HUES6 (cell line): Measurements from ENCODE around the gene SKIDA1.

Experiments
- H3K27ac ChIP-seq: 2 replicates; pipeline ENCODE4 v1.7.0; 2013; ENCODE audit warnings: low read depth, mild to moderate bottlenecking, low read length, inconsistent platforms
- H3K27me3 ChIP-seq: 2 replicates; pipeline ENCODE4 v1.6.1; 2013; ENCODE audit warnings: low read length; ENCODE audit not compliant: control insufficient read depth, insufficient read depth
- H3K36me3 ChIP-seq: 2 replicates; pipeline ENCODE4 v1.6.1; 2013; ENCODE audit warnings: low read length; ENCODE audit not compliant: control insufficient read depth, insufficient read depth
- H3K4me1 ChIP-seq: 2 replicates; pipeline ENCODE4 v1.6.1; 2013; ENCODE audit warnings: low read length; ENCODE audit not compliant: control insufficient read depth, insufficient read depth
- H3K4me3 ChIP-seq: 2 replicates; pipeline ENCODE4 v1.5.1; 2013; ENCODE audit warnings: low read depth, low read length
- H3K9ac ChIP-seq: one replicate; pipeline ENCODE4 v1.6.1; 2013; ENCODE audit warnings: mild to moderate bottlenecking, low read length
- H3K9me3 ChIP-seq: 2 replicates; pipeline ENCODE4 v1.6.1; 2013; ENCODE audit warnings: low read depth, low read length; ENCODE audit not compliant: control insufficient read depth, insufficient read depth

The SKIDA1 gene

GRCh38 chr10:21507150-21507549 lies 18.3 kb downstream of the SKIDA1 start:
- Histone ChIP-seq H3K4me3 (peak overlapping the region; percentile 49), H3K27ac (no peak overlapping the region), H3K36me3 (no peaks in the 10 kb centered on the region), H3K27me3 (peaks cover 29% of the 10 kb centered on the region), H3K4me1 (peaks cover 62% of the 10 kb centered on the region), H3K9ac (peak overlapping the region; percentile 56), H3K9me3 (no peaks in the 10 kb centered on the region)

DNA sequence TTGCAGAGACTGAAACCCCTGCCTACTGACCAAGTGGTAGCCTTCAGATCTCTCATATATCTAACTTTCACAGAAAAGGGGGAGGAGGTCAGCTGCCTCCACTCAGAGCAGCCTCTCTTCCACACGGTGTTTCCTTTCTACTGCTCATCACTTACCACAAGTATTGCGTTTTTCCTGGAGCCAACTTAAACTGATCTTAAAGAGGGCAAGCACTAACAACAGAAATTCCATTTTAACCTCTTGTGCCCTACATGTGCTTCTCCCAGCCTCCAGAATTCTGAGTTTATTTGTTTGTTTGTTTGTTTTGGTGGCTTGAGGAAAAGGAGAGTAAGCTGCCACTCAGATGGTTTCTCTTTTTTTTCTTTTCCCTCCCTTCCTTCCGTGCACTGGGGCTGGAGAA lies 19.1 kb downstream of the SKIDA1 start:
- H3K4me3 ChIP-seq: 0 out of 2 replicates have a peak overlapping the region, but pooled peaks have one; percentile 49
- H3K27me3 ChIP-seq: peaks cover 37% of the 10 kb centered on the region
- no peaks in the 10 kb centered on the region for H3K9me3 ChIP-seq
- H3K4me1 ChIP-seq: peaks cover 62% of the 10 kb centered on the region
- no peak overlapping the region for H3K27ac ChIP-seq
- H3K36me3 ChIP-seq: no peaks in the 10 kb centered on the region
- H3K9ac ChIP-seq: no peak overlapping the region

DNA sequence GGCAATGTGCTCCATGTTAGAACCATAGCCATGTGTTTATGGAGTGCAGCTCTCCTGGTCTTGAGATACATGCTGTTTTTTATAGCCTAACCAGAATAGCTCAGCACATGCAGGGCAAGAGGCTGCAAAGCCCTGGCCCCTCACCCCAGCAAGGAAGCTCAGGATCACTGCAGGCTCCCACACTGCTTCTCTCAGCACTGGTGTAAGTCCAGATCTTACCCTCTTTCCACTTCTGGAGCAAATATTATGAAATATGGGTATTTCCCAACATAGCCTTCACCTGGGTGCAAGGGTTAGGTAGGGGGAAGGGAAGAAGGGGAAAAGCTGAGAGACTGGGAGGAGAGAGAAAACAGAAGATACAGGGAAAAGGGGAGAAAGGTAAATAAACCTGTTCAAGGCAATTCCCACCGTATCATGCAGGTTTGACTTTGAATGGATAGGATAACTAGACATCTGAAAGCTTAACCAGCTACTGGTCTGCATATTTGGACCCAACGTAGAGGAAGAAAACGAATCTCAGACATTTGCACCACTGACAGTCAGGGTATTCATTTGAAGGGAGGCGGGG lies 19.7 kb downstream of the SKIDA1 start:
- no peak overlapping the region for H3K4me3 ChIP-seq
- peaks cover 63% of the 10 kb centered on the region for H3K4me1 ChIP-seq
- H3K27me3 ChIP-seq: peaks cover 42% of the 10 kb centered on the region
- H3K9ac ChIP-seq: no peak overlapping the region
- H3K9me3 ChIP-seq: no peaks in the 10 kb centered on the region
- no peak overlapping the region for H3K27ac ChIP-seq
- H3K36me3 ChIP-seq: no peaks in the 10 kb centered on the region

DNA sequence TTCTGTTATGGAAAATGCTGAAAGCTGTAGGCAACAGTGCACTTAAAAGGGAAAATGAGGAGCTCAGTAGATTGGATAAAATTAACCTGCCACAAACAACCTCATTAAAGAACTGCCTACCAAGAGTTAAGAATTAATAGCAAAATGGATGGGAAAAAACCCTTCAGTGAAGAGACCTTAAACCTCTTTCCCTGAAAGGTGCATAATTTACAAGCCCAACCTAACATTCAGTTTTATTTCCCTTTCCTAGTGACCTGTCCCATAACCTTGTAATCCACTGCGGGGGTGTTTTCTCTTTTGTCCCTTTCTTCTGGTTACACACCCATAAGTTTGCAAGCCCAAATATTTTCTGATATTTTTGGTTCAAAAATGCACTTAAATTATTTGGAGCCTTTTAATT lies 21.9 kb downstream of the SKIDA1 start:
- peaks cover 65% of the 10 kb centered on the region for H3K27me3 ChIP-seq
- no peak overlapping the region for H3K27ac ChIP-seq

DNA sequence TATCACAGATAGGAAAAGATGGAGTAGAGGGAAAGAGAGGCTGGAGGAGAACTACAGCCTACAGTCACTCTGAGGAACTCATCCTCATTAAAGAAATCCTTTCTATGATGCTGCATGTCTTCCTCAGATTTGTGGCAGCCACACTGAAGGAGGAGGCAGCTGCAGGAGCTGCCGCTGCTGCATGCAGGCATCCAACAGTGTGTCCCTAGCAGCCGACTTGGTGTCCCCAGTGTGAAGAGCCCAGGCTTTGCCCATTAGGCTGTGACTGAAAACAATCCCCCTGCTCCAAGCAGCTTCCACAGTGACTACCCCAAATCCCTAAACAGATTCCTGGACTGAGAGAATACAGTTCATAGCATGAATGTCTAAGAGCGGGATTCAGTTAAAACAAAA lies 23.1 kb downstream of the SKIDA1 start:
- Histone ChIP-seq H3K27me3 (peaks cover 69% of the 10 kb centered on the region), H3K27ac (no peak overlapping the region), H3K36me3 (no peaks in the 10 kb centered on the region), H3K4me1 (peaks cover 71% of the 10 kb centered on the region), H3K9me3 (no peaks in the 10 kb centered on the region), H3K4me3 (no peak overlapping the region), H3K9ac (no peak overlapping the region)

More for the DNA sequence above, 21.9 kb downstream of the SKIDA1 start:
- Histone ChIP-seq H3K9ac (no peak overlapping the region), H3K4me1 (peaks cover 71% of the 10 kb centered on the region), H3K4me3 (no peak overlapping the region), H3K36me3 (no peaks in the 10 kb centered on the region), H3K9me3 (no peaks in the 10 kb centered on the region)

DNA sequence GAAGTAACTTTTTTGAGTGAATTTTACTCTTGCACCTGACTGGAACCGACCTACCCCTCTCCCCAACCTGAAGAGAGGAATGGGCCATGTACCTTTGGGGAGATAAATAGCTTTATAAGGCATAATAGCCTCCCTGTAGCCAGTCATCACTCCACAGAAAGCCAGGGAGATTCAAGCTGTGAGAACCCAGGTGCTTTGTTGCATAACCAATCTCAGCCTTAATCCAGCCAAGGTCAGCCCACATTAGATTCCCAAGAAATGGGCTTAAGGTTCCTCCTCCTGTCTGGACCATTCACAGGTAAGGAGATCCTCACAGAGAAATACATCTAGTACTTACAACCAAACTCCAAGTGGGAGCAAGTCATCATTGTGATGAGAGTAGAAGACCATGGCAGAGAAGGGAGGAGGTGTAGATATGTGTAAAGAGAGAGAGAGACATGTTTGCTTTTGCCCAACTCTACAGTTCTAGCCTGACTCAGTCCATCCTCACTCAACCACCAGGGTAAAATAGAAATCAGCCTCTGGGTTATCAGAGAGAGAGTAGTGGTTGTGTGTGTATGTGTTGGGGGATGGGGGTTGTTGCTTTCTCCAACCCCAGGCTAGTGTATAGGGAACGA lies 23.6 kb downstream of the SKIDA1 start:
- Histone ChIP-seq H3K36me3 (no peaks in the 10 kb centered on the region), H3K4me3 (no peak overlapping the region), H3K27me3 (peaks cover 65% of the 10 kb centered on the region), H3K4me1 (peaks cover 67% of the 10 kb centered on the region), H3K9ac (no peak overlapping the region), H3K9me3 (no peaks in the 10 kb centered on the region), H3K27ac (no peak overlapping the region)

DNA sequence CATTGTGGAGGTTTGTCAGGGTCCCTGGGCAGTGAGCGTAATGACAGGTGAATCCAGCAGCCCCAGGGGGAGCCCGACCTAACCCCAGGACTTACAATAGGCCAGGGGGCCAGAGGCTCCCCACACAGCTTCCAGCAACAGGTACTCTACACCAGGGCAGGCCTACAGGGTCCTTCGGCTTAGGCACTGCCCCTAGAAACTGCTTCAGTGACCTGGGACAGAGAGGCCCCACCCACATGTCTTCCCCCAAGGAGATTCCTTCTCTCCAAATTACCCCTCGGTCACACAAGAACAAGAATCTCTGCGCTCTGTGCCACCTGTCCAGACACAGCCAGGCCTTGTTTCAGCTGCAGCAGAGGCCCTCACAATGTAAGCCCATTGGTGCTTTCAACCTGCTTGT lies 24.4 kb downstream of the SKIDA1 start:
- Histone ChIP-seq H3K36me3 (no peaks in the 10 kb centered on the region), H3K4me1 (peaks cover 60% of the 10 kb centered on the region), H3K9me3 (no peaks in the 10 kb centered on the region), H3K4me3 (peak overlapping the region; percentile 70), H3K27me3 (peaks cover 58% of the 10 kb centered on the region), H3K27ac (no peak overlapping the region), H3K9ac (peak overlapping the region; percentile 74)

GRCh38 chr10:21500578-21500910 lies 24.9 kb downstream of the SKIDA1 start:
- Histone ChIP-seq H3K27ac (peak overlapping the region; percentile 27; the same call in 1 of the 2 replicates), H3K9me3 (no peaks in the 10 kb centered on the region), H3K4me3 (peak overlapping the region; percentile 70), H3K9ac (peak overlapping the region; percentile 74), H3K36me3 (no peaks in the 10 kb centered on the region), H3K4me1 (peaks cover 54% of the 10 kb centered on the region), H3K27me3 (peaks cover 52% of the 10 kb centered on the region)

DNA sequence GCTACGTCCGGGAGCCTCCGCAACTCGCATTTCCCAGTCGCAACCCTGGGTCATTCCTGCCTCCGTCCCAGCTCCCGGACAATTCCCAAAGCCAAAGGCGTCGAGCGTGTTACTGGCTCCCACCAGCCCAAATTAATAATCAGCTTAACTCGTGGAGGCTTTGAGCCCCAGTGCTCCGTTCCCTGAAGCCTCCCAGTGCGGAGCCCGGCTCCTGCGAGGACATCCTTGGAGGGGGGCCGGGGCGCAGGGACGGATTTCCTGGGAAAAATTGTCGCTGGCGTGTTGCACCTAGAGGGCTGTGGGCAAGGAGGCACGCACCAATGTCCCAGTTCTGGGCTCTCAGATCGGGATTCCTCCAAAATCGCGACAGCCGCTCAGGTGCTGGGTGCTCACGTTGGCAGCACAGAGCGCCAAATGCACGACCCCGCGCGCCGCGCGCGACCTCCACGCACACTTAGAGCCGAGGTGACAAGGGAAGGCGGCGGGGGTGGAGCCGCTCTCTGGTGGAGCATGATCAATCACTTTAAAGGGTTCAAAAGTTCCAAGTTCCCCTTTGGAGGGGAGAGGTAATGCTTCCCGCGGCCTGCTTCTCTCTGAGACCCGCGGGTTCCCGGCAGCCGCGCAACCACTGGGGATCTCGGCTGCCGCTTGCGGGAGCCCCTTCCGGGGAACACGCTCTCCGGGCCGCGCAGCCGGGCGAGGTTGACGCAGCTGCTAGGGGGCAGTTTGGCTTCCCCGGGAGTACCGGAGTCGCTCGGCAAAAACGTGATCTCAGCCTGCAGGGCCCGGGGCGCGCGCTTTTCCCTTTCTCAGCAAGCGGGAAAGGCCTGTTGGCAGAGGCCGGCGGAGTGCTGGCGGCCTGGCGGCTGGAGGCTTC lies 25.5 kb downstream of the SKIDA1 start:
- H3K9ac ChIP-seq: peak overlapping the region; percentile 74
- peak overlapping the region; percentile 70 for H3K4me3 ChIP-seq
- H3K36me3 ChIP-seq: no peaks in the 10 kb centered on the region
- H3K27me3 ChIP-seq: peaks cover 51% of the 10 kb centered on the region
- H3K4me1 ChIP-seq: peaks cover 49% of the 10 kb centered on the region
- H3K9me3 ChIP-seq: no peaks in the 10 kb centered on the region
- H3K27ac ChIP-seq: peak overlapping the region; percentile 27; the same call in 1 of the 2 replicates

- peaks cover 48% of the 10 kb centered on the region for H3K27me3 ChIP-seq
- H3K4me1 ChIP-seq: peaks cover 52% of the 10 kb centered on the region
- no peaks in the 10 kb centered on the region for H3K36me3 ChIP-seq
- peak overlapping the region; percentile 70 for H3K4me3 ChIP-seq
- no peaks in the 10 kb centered on the region for H3K9me3 ChIP-seq
- H3K27ac ChIP-seq: no peak overlapping the region
- peak overlapping the region; percentile 74 for H3K9ac ChIP-seq
Measured at GRCh38 chr10:21498986-21499385, 26.5 kb downstream of the SKIDA1 start.

GRCh38 chr10:21498377-21498776 lies 27.1 kb downstream of the SKIDA1 start:
- no peak overlapping the region for H3K4me3 ChIP-seq
- H3K27ac ChIP-seq: no peak overlapping the region
- H3K9me3 ChIP-seq: no peaks in the 10 kb centered on the region
- no peaks in the 10 kb centered on the region for H3K36me3 ChIP-seq
- H3K4me1 ChIP-seq: peaks cover 55% of the 10 kb centered on the region
- peaks cover 48% of the 10 kb centered on the region for H3K27me3 ChIP-seq
- H3K9ac ChIP-seq: no peak overlapping the region
